IPS-NIHi7 (cell line): Measurements from ENCODE around the gene CD82.

Experiments used
- DNase-seq: peaks from one replicate; pipeline ENCODE4 v3.0.0; 2012; ENCODE audit warnings: mixed read lengths; ENCODE audit errors: extremely low spot score

Gene CD82

GRCh38 chr11:44575962-44576361, 10.5 kb downstream of the CD82 start:
- no peak for DNase-seq

DNA sequence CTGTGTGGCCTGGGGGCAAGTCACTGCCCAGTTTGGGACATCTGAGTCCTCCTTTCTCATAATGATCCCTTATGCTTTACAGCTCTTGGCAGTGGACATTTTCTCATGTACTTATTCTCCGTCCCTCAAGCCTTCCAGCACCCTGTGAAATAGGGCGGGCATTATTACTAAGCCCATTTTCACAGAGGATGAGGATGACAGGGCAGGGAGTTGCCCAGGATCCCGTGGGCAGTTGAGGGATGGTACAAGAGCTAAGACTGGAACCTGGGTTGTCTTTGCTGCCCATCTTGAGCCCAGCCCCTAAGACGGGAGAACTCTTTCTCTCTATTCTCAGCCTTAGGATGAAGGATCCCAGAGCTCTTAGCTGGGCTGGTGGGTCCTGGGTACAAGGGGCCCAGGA, 11.2 kb downstream of the CD82 start:
- no peak for DNase-seq

- DNase-seq: no peak
Observed at GRCh38 chr11:44577231-44577830, 11.9 kb downstream of the CD82 start.

DNA sequence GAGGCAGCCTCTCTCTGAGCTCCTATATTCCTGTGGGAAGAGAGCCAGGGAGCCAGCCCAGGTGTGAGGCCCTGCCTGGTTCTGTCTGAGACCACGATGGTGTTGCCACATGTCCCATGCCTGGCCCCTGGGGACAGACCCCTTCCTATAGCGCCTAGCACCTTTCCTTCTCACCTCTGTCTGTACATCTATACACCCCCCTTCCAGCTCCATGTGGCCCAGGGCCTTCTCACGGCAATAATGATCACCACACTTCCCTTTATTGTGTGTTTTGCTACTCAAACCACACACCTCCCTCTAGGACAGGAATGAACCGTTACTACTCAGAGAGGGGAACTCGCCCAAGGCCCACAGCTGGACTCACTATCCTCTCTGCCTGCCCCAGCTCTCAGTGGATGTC, 12.8 kb downstream of the CD82 start:
- DNase-seq: no peak

DNA sequence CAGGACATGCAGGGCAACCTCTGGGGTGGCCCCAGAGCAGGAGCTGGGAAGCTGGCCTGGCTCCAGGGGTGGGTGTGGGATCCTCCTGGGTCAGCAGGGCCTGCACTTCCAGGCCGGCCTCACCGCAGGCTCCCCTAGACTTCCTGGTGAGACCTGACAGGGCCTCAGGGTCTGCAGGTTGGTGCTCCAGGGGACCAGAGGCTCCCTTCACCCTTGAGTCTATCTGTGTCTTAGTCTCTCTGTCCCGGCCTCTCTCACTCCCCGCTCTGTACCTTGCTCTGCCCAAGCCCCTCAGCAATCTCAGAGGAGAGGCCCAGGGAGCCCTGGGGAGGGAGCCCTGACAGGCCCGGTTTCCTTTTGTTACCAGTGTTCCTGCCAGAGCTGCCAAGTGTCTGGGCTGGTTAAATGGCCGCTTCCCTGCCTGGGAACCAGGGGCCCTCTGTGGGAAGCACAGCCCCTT, 13.9 kb downstream of the CD82 start:
- DNase-seq: no peak

GRCh38 chr11:44580701-44581100, 15.2 kb downstream of the CD82 start:
- DNase-seq: no peak

DNA sequence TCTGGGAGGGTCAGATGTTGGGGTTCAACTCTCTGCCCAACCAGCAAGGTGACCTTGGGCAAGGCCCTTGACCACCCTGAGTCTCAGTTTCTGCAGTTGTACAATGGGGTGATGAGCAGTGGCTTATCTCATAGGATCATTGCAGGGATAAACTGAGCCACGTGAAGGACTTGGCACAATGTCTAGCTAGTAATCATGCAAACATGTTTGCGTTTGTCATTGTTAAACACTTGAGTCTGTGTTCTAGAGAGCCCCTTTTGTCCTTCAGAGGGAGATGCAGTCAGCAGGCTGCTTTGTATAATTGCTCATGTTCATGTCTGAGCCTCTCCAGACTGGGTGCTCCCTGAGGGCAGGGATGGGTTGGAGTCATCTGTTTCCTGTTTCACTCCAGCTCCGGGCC, 15.8 kb downstream of the CD82 start:
- DNase-seq: no peak

GRCh38 chr11:44582641-44583352, 17.3 kb downstream of the CD82 start:
- no peak for DNase-seq

GRCh38 chr11:44583353-44583669, 17.8 kb downstream of the CD82 start:
- DNase-seq: no peak

DNA sequence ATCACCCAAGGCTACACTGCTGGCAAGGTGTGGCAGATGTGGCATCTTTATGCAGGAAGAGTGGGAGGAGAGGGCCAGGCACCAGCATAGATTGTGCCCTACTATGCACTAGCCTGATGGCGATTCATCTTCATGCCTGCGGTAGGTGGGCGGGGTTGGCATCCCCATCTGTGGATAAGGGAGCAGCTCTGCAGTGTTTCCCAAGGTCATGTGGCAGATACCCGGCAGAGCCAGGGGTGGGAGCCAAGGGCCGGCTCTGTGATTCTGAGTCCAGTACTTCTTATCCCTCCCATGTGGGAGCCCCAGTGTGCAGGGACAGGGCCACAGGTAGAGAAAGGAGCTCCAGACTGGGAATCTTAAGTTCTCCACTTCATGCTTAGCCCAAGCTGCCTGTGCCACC, 20.0 kb downstream of the CD82 start:
- no peak for DNase-seq

DNA sequence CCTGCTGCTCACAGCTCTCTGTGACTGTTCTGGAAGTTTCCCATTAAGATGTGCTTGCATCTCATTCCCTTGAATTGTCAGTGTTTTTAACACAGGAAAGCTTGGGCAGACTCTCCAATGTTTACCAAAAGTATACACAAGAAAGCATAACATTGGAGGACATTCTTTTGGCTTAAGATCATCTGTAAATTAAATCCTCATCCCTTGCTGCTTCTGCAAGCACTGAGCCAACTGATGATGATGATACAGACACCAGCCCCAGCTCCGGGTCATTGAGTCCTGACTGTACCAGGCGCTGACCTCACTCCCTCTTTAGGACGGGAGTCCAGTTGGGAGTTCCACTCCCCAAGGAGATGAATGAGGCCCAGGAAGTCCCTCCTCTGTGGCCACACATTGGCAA, 23.8 kb downstream of the CD82 start:
- DNase-seq: no peak

DNA sequence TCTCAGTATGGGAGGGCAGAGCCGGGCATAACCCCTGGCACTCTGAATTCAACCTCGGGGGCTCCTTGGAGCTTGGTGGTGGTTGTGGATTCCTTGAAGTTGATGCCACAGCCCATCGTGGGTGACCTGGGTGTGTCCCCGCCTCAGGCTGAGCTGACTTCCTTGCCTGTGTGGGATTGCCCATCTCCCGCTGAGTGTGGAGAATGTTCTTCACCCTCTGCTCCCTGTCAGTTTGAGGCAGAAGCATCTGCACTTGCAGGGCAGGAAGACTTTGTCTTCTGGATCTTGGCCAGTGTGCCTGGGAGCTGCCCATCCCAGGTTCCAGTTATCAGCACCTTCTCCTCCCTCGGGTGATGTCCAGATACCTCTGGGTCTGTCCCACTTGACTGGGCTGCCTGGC, 25.3 kb downstream of the CD82 start:
- no peak for DNase-seq

DNA sequence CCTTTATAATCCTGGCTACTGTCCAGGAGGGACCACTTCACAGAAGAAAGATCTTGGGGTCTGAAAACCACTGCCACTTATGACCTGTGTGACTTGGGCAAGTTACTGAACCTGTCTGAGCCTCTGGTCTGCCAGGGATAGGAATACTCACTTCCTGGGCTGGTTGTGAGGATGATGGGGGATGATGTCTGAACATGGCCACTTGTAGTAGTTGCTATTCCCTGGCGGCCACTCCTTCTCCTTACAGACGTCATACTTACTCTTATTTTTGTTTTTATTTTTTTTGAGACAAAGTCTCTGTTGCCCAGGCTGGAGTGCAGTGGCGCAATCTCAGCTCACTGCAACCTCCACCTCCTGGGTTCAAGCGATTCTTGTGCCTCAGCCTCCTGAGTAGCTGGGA, 26.1 kb downstream of the CD82 start:
- DNase-seq: no peak

DNA sequence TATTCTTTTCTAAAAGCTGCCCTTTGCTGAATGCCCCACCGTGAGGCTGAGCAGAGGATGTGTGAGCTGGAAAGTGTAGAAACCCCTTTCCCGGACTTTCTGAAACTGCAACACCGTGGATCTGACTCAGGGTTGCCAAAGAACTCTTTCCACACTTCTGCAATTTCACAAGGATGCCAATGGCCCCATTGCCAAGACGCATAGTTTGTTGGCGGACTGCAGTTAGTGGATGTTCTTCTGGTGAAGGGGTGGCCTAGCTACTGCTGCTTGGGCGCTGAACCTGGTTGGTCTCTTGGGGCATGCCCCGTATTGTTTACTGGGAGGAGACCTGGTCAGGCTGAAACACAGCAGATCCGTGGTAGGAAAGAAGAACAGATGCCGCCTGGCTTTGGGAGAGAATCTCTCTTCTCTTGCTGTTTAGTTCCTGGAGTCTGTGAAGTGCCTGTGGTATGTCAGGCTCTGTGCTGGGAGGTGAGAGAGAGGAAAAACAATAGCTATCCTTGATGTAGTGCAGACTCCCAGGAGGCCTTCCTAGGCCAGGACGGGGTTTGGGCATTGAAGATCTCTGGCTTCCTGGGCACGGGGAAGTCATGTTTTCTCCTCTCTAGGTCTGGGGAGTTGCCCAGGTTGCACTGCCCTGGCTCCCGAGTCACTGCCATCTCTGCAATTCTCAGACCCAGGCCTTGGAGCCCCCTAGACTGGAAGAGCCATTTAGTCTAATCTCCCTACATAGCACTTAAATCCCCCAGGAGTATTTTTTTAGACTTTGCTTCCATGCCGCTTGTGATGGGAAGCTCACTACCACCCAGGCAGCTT, 26.9 kb downstream of the CD82 start:
- DNase-seq: no peak

DNA sequence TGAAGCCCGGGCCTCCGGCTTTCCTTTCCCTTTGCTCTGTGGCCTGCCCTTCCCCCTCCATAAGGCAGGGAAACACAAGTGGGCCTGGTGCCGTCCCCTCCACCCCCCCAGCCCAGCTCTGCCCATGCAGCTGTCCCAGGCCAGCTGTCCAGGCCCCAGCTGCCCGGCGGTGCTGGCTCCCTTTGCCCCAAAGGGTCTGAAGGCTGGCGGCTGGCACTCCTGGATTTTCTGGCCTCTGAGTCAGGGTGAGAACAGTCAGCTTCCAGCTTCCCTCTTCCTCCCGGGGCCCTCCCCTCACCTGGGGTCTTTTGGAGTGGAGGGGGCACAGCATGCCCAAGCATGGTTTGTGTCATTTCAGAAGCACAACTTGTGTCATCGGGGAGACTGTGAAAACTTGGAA, 27.8 kb downstream of the CD82 start:
- no peak for DNase-seq

DNA sequence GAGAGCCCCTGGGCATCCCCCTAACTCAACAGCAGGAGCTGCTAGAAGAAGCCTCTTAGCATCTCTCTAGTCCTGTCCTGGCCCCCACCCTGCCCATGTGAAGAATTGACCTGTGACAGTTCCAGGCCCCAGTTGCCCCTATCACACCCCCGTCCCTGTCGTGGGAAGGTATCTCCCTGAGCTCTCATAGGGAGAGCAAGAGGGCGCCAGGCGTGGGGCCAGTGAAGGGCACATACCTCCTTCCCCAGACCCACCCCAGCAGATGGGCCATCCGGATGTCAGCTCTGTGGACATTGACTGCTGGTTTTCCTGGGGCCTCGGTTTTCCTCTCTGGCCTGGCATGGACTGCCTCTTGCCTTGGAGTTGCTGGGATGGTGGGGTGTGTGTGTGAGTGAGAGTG, 29.5 kb downstream of the CD82 start:
- DNase-seq: no peak

DNA sequence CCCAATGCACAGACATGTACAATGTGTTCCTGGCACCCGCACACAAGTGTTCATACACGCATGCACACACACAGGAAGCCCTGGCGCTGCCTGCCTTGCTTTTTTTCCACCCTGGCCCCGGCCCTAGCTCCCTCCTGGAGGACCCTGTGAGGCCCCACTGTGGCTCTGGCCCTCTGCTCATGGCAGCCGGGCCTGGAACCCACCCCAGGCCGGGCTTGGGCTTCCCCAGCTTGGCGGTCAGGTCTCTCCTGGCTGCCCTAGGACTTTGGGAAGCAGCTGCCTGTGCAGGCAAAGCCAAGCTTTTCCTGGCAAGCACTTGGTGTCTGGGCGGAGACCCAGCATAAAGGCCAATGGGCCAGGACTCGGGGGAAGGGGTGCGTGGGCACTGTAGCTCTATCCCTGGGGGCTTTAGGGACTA, 30.5 kb downstream of the CD82 start:
- no peak for DNase-seq

DNA sequence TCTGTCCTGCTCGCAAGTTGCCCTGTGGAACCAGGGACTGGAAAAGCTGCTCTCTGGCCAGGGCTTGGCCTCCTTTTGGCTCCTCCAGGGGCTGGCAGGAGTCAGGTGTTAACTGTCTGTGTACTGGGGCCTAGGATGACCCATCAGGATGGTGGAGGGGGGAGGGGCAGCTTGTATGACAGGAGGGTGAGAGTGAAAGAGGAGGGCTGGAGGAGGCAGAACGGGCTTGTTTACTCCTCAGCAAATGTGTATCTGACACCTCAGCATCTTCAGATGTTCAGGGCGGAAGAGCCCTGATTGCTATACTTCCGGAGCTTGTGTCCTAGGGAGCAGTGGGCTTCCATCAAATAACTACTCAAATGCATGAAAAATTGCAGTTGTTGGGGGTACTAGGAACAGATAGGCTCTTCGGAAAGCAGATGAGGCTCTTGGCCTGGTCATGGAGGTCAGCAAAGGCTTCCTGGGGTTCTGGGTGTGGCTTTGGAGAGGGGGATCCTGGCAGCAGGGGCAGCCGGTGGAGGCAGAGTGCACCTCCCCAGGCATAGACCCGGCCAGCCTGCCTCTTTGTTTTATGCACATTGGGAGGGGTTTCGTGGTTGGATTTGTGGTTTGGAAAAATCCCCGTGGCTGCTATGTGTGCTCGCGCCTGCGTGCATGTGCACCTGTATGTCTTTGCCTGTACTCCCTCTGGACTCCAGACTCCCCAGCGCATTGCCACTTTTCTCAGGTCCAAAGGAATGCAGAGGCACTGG, 31.2 kb downstream of the CD82 start:
- no peak for DNase-seq

- no peak for DNase-seq
Observed at GRCh38 chr11:44597358-44598012, 32.0 kb downstream of the CD82 start.

GRCh38 chr11:44598831-44599230, 33.4 kb downstream of the CD82 start:
- no peak for DNase-seq

GRCh38 chr11:44600261-44600660, 34.8 kb downstream of the CD82 start:
- no peak for DNase-seq
